Measurements from ENCODE around the gene EMID1. TPM values are rescaled to one million over a fixed set of nuclear protein-coding genes. Genes with fewer than 3 reads are reported as not detected.

Gene EMID1
- total RNA-seq, 1 experiment from 2014 or later: 6.1 TPM

- TF ChIP-seq, protein P1, sequence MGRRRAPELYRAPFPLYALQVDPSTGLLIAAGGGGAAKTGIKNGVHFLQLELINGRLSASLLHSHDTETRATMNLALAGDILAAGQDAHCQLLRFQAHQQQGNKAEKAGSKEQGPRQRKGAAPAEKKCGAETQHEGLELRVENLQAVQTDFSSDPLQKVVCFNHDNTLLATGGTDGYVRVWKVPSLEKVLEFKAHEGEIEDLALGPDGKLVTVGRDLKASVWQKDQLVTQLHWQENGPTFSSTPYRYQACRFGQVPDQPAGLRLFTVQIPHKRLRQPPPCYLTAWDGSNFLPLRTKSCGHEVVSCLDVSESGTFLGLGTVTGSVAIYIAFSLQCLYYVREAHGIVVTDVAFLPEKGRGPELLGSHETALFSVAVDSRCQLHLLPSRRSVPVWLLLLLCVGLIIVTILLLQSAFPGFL (CRISPR knock-in tag; IDR thresholded peaks at IDR 0.05; ENCODE audit: borderline replicate concordance): 0 out of 2 replicates have a peak, but pooled peaks have one; percentile 50
- TF ChIP-seq E2F1 (CRISPR knock-in tag; IDR thresholded peaks at IDR 0.05): no peak
- no peak for TF ChIP-seq ZNF121 (CRISPR knock-in tag; IDR thresholded peaks at IDR 0.05)
- TF ChIP-seq, protein P2, sequence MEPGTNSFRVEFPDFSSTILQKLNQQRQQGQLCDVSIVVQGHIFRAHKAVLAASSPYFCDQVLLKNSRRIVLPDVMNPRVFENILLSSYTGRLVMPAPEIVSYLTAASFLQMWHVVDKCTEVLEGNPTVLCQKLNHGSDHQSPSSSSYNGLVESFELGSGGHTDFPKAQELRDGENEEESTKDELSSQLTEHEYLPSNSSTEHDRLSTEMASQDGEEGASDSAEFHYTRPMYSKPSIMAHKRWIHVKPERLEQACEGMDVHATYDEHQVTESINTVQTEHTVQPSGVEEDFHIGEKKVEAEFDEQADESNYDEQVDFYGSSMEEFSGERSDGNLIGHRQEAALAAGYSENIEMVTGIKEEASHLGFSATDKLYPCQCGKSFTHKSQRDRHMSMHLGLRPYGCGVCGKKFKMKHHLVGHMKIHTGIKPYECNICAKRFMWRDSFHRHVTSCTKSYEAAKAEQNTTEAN (CRISPR knock-in tag; IDR thresholded peaks at IDR 0.05): 0 out of 2 replicates have a peak, but pooled peaks have one; percentile 22
- TF ChIP-seq TEAD4 (CRISPR knock-in tag; IDR thresholded peaks at IDR 0.05): no peak
These were observed 61.8 kb downstream of the EMID1 start (continued) for GRCh38 chr22:29267462-29267857.

DNA sequence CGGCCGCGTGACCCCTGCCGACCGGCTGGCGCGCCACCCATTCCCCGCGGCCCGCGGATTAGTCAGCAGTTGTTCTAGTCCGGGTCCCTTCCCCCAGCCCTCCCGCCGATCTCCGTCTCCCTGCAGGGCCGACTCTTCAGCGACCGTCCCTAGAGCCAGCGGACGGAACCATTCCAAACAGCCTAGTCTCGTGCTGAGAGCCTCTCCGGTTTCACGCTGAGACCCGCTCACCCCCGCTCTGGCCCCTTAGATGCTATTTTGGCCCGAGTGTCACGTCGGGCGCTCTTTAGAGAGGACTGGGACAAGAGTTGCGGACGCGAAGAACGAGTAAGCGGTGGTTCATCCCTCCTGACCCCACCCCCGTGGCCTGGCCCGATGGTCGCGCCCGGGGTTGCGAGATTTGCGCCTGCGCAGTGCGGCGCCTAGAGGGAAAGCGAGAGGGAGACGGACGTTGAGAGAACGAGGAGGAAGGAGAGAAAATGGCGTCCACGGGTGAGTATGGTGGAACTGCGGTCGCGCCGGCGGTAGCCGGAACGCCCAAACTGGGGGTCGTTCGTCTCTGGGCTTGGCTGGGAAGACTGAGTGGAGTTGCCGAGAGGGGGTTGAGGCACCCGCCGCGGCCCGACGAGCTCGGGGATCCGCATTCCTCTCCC, 62.3 kb downstream of the EMID1 start, which contains the start of the genes EWSR1 and RHBDD3:
EWSR1 (plus strand) TSS at position 411 of the 653 bp plus-strand sequence; CDS start at position 480, 69 bp downstream.
RHBDD3 (minus strand) TSS at position 124 of the 653 bp plus-strand sequence. CDS start 2,355 bp downstream, outside the sequence.
- POLR2A ChIA-PET: interaction anchor here (0.8 to 1.0 kb wide), 3 partner anchors 34 to 38 kb away, joined by 3 to 6 read pairs (median 4); partner anchors contain the start of gene GAS2L1
- H3K36me3 Mint-ChIP-seq: peaks cover 44% of the 10 kb centered on the region
- H3K9me3 Mint-ChIP-seq: no peaks in the 10 kb centered on the region
- peak; percentile 77 for ATAC-seq
- peaks cover 4% of the 10 kb centered on the region for H3K27me3 Mint-ChIP-seq (ENCODE audit: low read depth)
- H3K27ac Mint-ChIP-seq: peak within 1 kb of the TSS; percentile 96
- peak; percentile 91 for DNase-seq (ENCODE audit: low spot score)
- peaks cover 41% of the 10 kb centered on the region for H3K4me1 Mint-ChIP-seq
- H3K4me3 Mint-ChIP-seq: peak within 1 kb of the TSS; percentile 85
- CTCF ChIA-PET: interaction anchor here (0.9 to 1.7 kb wide), 3 partner anchors 9 to 74 kb away, joined by 3 to 10 read pairs (median 4); no protein-coding TSS in a partner anchor
- TF ChIP-seq FOXP1 (CRISPR knock-in tag; IDR thresholded peaks at IDR 0.05; ENCODE audit: borderline replicate concordance): no peak
- no peak for TF ChIP-seq FOXJ3 (CRISPR knock-in tag; IDR thresholded peaks at IDR 0.05; ENCODE audit: borderline replicate concordance)
- TF ChIP-seq, protein P3, sequence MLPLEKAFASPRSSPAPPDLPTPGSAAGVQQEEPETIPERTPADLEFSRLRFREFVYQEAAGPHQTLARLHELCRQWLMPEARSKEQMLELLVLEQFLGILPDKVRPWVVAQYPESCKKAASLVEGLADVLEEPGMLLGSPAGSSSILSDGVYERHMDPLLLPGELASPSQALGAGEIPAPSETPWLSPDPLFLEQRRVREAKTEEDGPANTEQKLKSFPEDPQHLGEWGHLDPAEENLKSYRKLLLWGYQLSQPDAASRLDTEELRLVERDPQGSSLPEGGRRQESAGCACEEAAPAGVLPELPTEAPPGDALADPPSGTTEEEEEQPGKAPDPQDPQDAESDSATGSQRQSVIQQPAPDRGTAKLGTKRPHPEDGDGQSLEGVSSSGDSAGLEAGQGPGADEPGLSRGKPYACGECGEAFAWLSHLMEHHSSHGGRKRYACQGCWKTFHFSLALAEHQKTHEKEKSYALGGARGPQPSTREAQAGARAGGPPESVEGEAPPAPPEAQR (CRISPR knock-in tag; IDR thresholded peaks at IDR 0.05): no peak
- no peak for TF ChIP-seq NFATC4 (CRISPR knock-in tag; IDR thresholded peaks at IDR 0.05)
- TF ChIP-seq, protein P4, sequence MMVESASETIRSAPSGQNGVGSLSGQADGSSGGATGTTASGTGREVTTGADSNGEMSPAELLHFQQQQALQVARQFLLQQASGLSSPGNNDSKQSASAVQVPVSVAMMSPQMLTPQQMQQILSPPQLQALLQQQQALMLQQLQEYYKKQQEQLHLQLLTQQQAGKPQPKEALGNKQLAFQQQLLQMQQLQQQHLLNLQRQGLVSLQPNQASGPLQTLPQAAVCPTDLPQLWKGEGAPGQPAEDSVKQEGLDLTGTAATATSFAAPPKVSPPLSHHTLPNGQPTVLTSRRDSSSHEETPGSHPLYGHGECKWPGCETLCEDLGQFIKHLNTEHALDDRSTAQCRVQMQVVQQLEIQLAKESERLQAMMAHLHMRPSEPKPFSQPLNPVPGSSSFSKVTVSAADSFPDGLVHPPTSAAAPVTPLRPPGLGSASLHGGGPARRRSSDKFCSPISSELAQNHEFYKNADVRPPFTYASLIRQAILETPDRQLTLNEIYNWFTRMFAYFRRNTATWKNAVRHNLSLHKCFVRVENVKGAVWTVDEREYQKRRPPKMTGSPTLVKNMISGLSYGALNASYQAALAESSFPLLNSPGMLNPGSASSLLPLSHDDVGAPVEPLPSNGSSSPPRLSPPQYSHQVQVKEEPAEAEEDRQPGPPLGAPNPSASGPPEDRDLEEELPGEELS (CRISPR knock-in tag; IDR thresholded peaks at IDR 0.05): peak; percentile 20; the same call in 1 of the 2 replicates
- TF ChIP-seq ZNF671 (CRISPR knock-in tag; IDR thresholded peaks at IDR 0.05): no peak
- no peak for TF ChIP-seq ZNF396 (CRISPR knock-in tag; IDR thresholded peaks at IDR 0.05; ENCODE audit: borderline replicate concordance)
- TF ChIP-seq NR2C2 (CRISPR knock-in tag; IDR thresholded peaks at IDR 0.05): no peak
- no peak for TF ChIP-seq RORB (CRISPR knock-in tag; IDR thresholded peaks at IDR 0.05)
- TF ChIP-seq HMGXB4 (CRISPR knock-in tag; IDR thresholded peaks at IDR 0.05): no peak; the same call in 1 of the 2 replicates
- TF ChIP-seq ZNF317 (CRISPR knock-in tag; IDR thresholded peaks at IDR 0.05; ENCODE audit: borderline replicate concordance, low read depth): peak; percentile 60; the same call in 1 of the 2 replicates
- no peak for TF ChIP-seq TCF7 (CRISPR knock-in tag; IDR thresholded peaks at IDR 0.05; ENCODE audit: low read depth)
- TF ChIP-seq ELF4 (CRISPR knock-in tag; IDR thresholded peaks at IDR 0.05; ENCODE audit: low read depth): no peak
- TF ChIP-seq, protein P5, sequence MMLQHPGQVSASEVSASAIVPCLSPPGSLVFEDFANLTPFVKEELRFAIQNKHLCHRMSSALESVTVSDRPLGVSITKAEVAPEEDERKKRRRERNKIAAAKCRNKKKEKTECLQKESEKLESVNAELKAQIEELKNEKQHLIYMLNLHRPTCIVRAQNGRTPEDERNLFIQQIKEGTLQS (CRISPR knock-in tag; conservative IDR thresholded peaks at IDR 0.05): no peak
- no peak; the same call in 1 of the 2 replicates for TF ChIP-seq ATF6 (CRISPR knock-in tag; IDR thresholded peaks at IDR 0.05)
- TF ChIP-seq, protein P6, sequence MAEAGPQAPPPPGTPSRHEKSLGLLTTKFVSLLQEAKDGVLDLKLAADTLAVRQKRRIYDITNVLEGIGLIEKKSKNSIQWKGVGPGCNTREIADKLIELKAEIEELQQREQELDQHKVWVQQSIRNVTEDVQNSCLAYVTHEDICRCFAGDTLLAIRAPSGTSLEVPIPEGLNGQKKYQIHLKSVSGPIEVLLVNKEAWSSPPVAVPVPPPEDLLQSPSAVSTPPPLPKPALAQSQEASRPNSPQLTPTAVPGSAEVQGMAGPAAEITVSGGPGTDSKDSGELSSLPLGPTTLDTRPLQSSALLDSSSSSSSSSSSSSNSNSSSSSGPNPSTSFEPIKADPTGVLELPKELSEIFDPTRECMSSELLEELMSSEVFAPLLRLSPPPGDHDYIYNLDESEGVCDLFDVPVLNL (CRISPR knock-in tag; IDR thresholded peaks at IDR 0.05; ENCODE audit: borderline replicate concordance, low read depth): no peak

All from WTC11 (cell line).